Heart left ventricle (tissue), 13 donors: ENCODE results near the gene RNF187.

Source experiments
- POLR2A ChIP-seq, 2 donors: fragments of 450-650 bp; IDR thresholded peaks; one replicate each; pipeline ENCODE4 v1.6.1; 2017; ENCODE audit warnings: antibody characterized with exemption in 2 of 2, mild to moderate bottlenecking in 2 of 2, moderate library complexity in 2 of 2
- TF ChIP-seq, protein P1 (sequence below), 12 donors: fragments of 200-600 bp; sonication (generic) in 4 of 12; IDR thresholded peaks; one replicate each; pipeline versions ENCODE4 v1.5.0 to v1.8.0; 2018 to 2022; ENCODE audit warnings: antibody characterized with exemption in 12 of 12, mild to moderate bottlenecking in 5 of 12
- donor health status: ischemic (EF 13 %, LVEDD 7.1; RV severe dilation, severe dysfunction).
- donor health status: DM: no; HTN: yes; CAD: no.
- donor health status: DM: no; HTN: no; CAD: no.
- donor health status: ischemic (EF 25% LVEDD 6.9; RV normal size, moderate dysfunction).
- donor health status: ischemic (EF 25% LVEDD 5.7; RV mildly dilated, moderate dysfunction).
- donor health status: ischemic (EF 35%, LVEDD 5.7; RV mildly dilated, moderate dysfunction).
- donor health status: nonischemic (EF 11% LVEDD 7.7; RV severe dilation, severe dysfunction).
- donor health status: DM: yes; HTN: yes; CAD: no.
- donor health status: PGD.
- donor health status: ischemic (EF 29% LVEDD 5.4; RV normal size, mild dysfunction).
- donor health status: nonischemic (EF 23%, LVEDD 6.1; RV moderate dilation, normal function).

GRCh38 chr1:228453614-228454013, 33.6 kb upstream of the RNF187 start:
- TF ChIP-seq, protein P1, sequence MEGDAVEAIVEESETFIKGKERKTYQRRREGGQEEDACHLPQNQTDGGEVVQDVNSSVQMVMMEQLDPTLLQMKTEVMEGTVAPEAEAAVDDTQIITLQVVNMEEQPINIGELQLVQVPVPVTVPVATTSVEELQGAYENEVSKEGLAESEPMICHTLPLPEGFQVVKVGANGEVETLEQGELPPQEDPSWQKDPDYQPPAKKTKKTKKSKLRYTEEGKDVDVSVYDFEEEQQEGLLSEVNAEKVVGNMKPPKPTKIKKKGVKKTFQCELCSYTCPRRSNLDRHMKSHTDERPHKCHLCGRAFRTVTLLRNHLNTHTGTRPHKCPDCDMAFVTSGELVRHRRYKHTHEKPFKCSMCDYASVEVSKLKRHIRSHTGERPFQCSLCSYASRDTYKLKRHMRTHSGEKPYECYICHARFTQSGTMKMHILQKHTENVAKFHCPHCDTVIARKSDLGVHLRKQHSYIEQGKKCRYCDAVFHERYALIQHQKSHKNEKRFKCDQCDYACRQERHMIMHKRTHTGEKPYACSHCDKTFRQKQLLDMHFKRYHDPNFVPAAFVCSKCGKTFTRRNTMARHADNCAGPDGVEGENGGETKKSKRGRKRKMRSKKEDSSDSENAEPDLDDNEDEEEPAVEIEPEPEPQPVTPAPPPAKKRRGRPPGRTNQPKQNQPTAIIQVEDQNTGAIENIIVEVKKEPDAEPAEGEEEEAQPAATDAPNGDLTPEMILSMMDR (IDR thresholded peaks at IDR 0.05), result no peak
- no peak for TF ChIP-seq POLR2A (IDR thresholded peaks at IDR 0.05)
